ENCODE measurements around the gene UBE2J1. TPM values are rescaled to one million over a fixed set of nuclear protein-coding genes. Genes with fewer than 3 reads are reported as not detected.
"Not testable (repeated sequence)": the region's sequence is repeated elsewhere in the genome, so short reads cannot be mapped to it uniquely, and the experiment has no call there.

UBE2J1 gene
- total RNA-seq, 2 experiments from 2014 or later: 34.7 to 34.9 TPM

DNA sequence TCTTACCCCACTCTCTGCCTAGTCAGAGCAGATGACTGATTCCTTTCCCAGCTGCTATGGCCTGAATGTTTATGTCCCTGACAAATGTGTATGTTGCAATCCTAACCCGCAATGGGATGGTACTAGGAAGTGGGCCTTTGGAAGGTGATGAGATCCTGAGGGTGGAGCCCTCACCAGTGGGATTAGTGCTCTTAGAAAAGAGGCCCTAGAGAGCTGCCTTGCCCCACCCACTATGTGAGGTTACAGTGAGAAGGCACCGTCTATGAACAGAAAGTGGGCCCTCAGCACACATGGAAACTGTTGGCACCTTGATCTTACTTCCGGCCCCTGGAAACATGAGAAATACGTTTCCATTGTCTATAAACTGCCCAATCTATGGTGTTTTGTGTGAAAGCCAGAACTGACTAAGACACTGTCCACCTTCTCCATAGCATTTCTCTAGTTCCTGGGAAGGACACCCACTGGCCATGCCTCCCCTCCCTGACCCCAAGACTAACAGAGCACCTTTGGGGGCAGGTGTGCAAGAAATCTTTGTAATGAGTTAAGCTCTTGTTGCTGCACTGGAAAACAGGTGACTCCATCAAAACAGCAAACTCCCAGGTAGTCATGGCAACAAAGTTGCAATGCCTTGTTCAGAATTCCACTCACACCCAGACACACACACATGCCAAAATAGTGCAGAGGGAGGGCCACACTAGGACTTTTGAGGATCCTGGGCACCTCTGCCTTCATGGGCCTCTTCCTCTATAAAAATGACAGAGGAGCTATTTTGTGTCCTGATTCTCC lies 53.6 kb downstream of the UBE2J1 start:
- ChIA-PET POLR2A (interaction anchor here (0.5 to 3.0 kb wide), 7 partner anchors 46 to 1288 kb away, joined by 3 to 32 read pairs (median 3); partner anchors contain the start of genes MAP3K7, PNRC1 and UBE2J1), CTCF (interaction anchor here (0.6 to 1.1 kb wide), 2 partner anchors 73 to 219 kb away, joined by 3 read pairs; no protein-coding TSS in a partner anchor)
- intact Hi-C loops (cut with DNase I, micrococcal nuclease): loop anchor here in 1 of 2 experiments (2.0 to 5.0 kb wide), 2 partner anchors 53 to 218 kb away; partner anchors contain the start of genes PNRC1 and UBE2J1
- TF ChIP-seq, protein P1, sequence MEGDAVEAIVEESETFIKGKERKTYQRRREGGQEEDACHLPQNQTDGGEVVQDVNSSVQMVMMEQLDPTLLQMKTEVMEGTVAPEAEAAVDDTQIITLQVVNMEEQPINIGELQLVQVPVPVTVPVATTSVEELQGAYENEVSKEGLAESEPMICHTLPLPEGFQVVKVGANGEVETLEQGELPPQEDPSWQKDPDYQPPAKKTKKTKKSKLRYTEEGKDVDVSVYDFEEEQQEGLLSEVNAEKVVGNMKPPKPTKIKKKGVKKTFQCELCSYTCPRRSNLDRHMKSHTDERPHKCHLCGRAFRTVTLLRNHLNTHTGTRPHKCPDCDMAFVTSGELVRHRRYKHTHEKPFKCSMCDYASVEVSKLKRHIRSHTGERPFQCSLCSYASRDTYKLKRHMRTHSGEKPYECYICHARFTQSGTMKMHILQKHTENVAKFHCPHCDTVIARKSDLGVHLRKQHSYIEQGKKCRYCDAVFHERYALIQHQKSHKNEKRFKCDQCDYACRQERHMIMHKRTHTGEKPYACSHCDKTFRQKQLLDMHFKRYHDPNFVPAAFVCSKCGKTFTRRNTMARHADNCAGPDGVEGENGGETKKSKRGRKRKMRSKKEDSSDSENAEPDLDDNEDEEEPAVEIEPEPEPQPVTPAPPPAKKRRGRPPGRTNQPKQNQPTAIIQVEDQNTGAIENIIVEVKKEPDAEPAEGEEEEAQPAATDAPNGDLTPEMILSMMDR (IDR thresholded peaks at IDR 0.05): no peak
- Mint-ChIP-seq H3K4me3 (peak overlapping the region; percentile 54), H3K27me3 (no peaks in the 10 kb centered on the region), H3K9me3 (peaks cover 2% of the 10 kb centered on the region), H3K36me3 (ENCODE audit: low read depth) (no peaks in the 10 kb centered on the region), H3K4me1 (ENCODE audit: low read depth) (peaks cover 26% of the 10 kb centered on the region), H3K27ac (peak overlapping the region; percentile 86)
- Histone ChIP-seq H3K4me1 (ENCODE audit: insufficient read depth, low read length) (peaks cover 28% of the 10 kb centered on the region), H3K36me3 (ENCODE audit: insufficient read depth, low read length) (no peaks in the 10 kb centered on the region), H3K4me3 (ENCODE audit: low read length) (no peak overlapping the region), H3K27me3 (ENCODE audit: control insufficient read depth in 1 of 2, insufficient read depth in 2 of 2, low read length in 2 of 2) (no peaks in the 10 kb centered on the region), H3K9me3 (ENCODE audit: control insufficient read depth in 1 of 2, insufficient read depth in 1 of 2, low read length in 2 of 2) (peaks cover 0 to 3% of the 10 kb centered on the region in 2 experiments), H3K27ac (ENCODE audit: low read depth in 1 of 2, low read length in 2 of 2) (peak overlapping the region in 1 of 2 donors; percentile 64)
- DNase-seq (peak in 9 of 14 experiments; percentile 11 to 78 (median 32)), ATAC-seq (ENCODE audit: poor library complexity) (peak; percentile 74)

DNA sequence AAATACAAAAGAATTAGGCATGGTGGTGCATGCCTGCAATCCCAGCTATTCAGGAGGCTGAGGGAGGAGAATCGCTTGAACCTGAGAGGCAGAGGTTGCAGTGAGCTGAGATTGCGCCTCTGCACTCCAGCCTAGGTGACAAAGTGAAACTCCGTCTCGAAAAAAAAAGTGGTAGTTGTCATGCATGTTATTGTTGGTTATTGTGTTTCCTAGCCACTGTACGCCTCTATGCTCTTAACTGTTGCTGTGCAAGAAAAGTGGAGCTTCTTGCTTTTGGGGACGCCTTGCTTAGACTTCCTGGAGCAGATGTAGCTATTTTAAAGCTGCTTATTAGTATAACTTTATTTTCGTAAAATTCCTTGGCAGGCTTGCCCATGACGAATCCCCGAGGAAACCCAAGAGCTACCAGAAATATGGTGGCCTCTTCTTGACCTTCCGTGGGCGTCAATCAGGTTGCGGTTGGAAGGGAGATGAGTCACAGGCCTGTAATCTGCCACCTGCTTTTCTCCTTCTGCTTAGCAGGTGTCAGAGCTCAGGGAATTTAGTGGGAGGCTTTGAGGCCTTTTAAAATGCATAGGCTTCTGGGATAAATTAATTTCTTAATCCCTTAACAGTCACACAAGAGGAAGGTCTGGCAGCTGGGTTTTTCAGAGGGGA lies 54.7 kb downstream of the UBE2J1 start:
- H3K4me1 Mint-ChIP-seq (ENCODE audit: low read depth): peaks cover 26% of the 10 kb centered on the region
- H3K9me3 Mint-ChIP-seq: peaks cover 2% of the 10 kb centered on the region
- peak in 13 of 14 experiments; percentile 36 to 85 (median 46) for DNase-seq
- peak overlapping the region; percentile 50 for H3K4me3 Mint-ChIP-seq
- peaks cover 28% of the 10 kb centered on the region for H3K4me1 ChIP-seq (ENCODE audit: insufficient read depth, low read length)
- no peaks in the 10 kb centered on the region for H3K36me3 Mint-ChIP-seq (ENCODE audit: low read depth)
- POLR2A ChIA-PET: interaction anchor here (0.9 to 3.0 kb wide), 5 partner anchors 47 to 217 kb away, joined by 3 to 32 read pairs (median 5); partner anchors contain the start of genes PM20D2, PNRC1 and UBE2J1
- CTCF ChIA-PET: interaction anchor here (0.6 to 0.9 kb wide), 2 partner anchors 75 to 218 kb away, joined by 3 read pairs; no protein-coding TSS in a partner anchor
- TF ChIP-seq, protein P1 (IDR thresholded peaks at IDR 0.05): no peak
- no peaks in the 10 kb centered on the region for H3K27me3 ChIP-seq (ENCODE audit: control insufficient read depth in 1 of 2, insufficient read depth in 2 of 2, low read length in 2 of 2)
- H3K9me3 ChIP-seq (ENCODE audit: control insufficient read depth in 1 of 2, insufficient read depth in 1 of 2, low read length in 2 of 2): peaks cover 0 to 3% of the 10 kb centered on the region in 2 experiments
- peak overlapping the region in 1 of 2 donors; percentile 64 for H3K27ac ChIP-seq (ENCODE audit: low read depth in 1 of 2, low read length in 2 of 2)
- ATAC-seq (ENCODE audit: poor library complexity): peak; percentile 69
- peak overlapping the region; percentile 86 for H3K27ac Mint-ChIP-seq
- intact Hi-C loops (cut with DNase I, micrococcal nuclease): loop anchor here in 1 of 2 experiments (2.0 to 5.0 kb wide), 2 partner anchors 54 to 217 kb away; partner anchors contain the start of genes PNRC1 and UBE2J1
- no peak overlapping the region for H3K4me3 ChIP-seq (ENCODE audit: low read length)
- H3K27me3 Mint-ChIP-seq: no peaks in the 10 kb centered on the region
- H3K36me3 ChIP-seq (ENCODE audit: insufficient read depth, low read length): no peaks in the 10 kb centered on the region

DNA sequence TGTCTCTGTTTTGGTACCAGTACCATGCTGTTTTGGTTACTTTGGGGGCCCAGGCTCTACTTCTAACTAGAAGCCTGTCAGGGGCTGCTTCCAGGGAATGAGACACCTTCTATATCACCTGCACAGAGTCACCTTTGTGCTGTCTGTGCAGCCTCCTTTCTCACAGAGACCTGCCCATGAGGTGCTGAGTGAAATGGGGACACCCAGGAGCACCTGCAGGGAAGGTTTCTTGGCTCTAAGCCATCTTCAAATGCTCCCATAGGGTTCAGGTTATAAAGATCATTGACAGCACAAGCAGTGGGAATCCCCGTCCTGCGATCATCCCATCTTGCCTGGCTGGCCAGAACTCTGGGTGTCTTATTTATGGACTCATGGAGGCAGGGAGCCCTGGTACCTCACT lies 56.5 kb downstream of the UBE2J1 start:
- no peak overlapping the region for H3K4me3 Mint-ChIP-seq
- ATAC-seq (ENCODE audit: poor library complexity): no peak
- ChIA-PET POLR2A (no interaction called here), CTCF (no interaction called here)
- H3K27me3 Mint-ChIP-seq: no peaks in the 10 kb centered on the region
- H3K4me1 Mint-ChIP-seq (ENCODE audit: low read depth): peaks cover 26% of the 10 kb centered on the region
- H3K27me3 ChIP-seq (ENCODE audit: control insufficient read depth in 1 of 2, insufficient read depth in 2 of 2, low read length in 2 of 2): no peaks in the 10 kb centered on the region
- H3K36me3 Mint-ChIP-seq (ENCODE audit: low read depth): no peaks in the 10 kb centered on the region
- peaks cover 28% of the 10 kb centered on the region for H3K4me1 ChIP-seq (ENCODE audit: insufficient read depth, low read length)
- TF ChIP-seq, protein P1 (IDR thresholded peaks at IDR 0.05): no peak
- peaks cover 2% of the 10 kb centered on the region for H3K9me3 Mint-ChIP-seq
- H3K27ac ChIP-seq (ENCODE audit: low read depth in 1 of 2, low read length in 2 of 2): no peak overlapping the region
- no peak overlapping the region for H3K4me3 ChIP-seq (ENCODE audit: low read length)
- no peaks in the 10 kb centered on the region for H3K36me3 ChIP-seq (ENCODE audit: insufficient read depth, low read length)
- DNase-seq: no peak
- intact Hi-C loops (cut with DNase I, micrococcal nuclease): loop anchor here in 1 of 2 experiments (5.0 kb wide), 1 partner anchor 56 kb away; the partner anchor contains the start of gene UBE2J1
- H3K9me3 ChIP-seq (ENCODE audit: control insufficient read depth in 1 of 2, insufficient read depth in 1 of 2, low read length in 2 of 2): no peaks in the 10 kb centered on the region
- no peak overlapping the region for H3K27ac Mint-ChIP-seq

DNA sequence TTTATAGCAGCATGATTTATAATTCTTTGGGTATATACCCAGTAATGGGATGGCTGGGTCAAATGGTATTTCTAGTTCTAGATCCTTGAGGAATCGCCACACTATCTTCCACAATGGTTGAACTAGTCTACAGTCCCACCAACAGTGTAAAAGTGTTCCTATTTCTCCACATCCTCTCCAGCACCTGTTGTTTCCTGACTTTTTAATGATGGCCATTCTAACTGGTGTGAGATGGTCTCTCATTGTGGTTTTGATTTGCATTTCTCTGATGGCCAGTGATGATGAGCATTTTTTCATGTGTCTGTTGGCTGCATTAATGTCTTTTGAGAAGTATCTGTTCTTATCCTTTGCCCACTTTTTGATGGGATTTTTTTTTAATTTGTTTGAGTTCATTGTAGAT lies 57.4 kb downstream of the UBE2J1 start:
- H3K36me3 ChIP-seq (ENCODE audit: insufficient read depth, low read length); H3K9me3 ChIP-seq (ENCODE audit: control insufficient read depth in 1 of 2, insufficient read depth in 1 of 2, low read length in 2 of 2); H3K27ac Mint-ChIP-seq; H3K27me3 Mint-ChIP-seq; H3K27ac ChIP-seq (ENCODE audit: low read depth in 1 of 2, low read length in 2 of 2); ATAC-seq (ENCODE audit: poor library complexity); H3K4me3 Mint-ChIP-seq; H3K36me3 Mint-ChIP-seq (ENCODE audit: low read depth); DNase-seq; H3K27me3 ChIP-seq (ENCODE audit: control insufficient read depth in 1 of 2, insufficient read depth in 2 of 2, low read length in 2 of 2); CTCF ChIA-PET; POLR2A ChIA-PET; H3K4me3 ChIP-seq (ENCODE audit: low read length); H3K9me3 Mint-ChIP-seq: not testable (repeated sequence)
- intact Hi-C loops (cut with DNase I, micrococcal nuclease): loop anchor here in 1 of 2 experiments (5.0 kb wide), 1 partner anchor 57 kb away; the partner anchor contains the start of gene UBE2J1
- peaks cover 26% of the 10 kb centered on the region for H3K4me1 Mint-ChIP-seq (ENCODE audit: low read depth)
- peaks cover 28% of the 10 kb centered on the region for H3K4me1 ChIP-seq (ENCODE audit: insufficient read depth, low read length)

Data from CD4-positive, alpha-beta T cell (primary cell).